ENCODE data around the gene ERAL1.

Gene ERAL1

DNA sequence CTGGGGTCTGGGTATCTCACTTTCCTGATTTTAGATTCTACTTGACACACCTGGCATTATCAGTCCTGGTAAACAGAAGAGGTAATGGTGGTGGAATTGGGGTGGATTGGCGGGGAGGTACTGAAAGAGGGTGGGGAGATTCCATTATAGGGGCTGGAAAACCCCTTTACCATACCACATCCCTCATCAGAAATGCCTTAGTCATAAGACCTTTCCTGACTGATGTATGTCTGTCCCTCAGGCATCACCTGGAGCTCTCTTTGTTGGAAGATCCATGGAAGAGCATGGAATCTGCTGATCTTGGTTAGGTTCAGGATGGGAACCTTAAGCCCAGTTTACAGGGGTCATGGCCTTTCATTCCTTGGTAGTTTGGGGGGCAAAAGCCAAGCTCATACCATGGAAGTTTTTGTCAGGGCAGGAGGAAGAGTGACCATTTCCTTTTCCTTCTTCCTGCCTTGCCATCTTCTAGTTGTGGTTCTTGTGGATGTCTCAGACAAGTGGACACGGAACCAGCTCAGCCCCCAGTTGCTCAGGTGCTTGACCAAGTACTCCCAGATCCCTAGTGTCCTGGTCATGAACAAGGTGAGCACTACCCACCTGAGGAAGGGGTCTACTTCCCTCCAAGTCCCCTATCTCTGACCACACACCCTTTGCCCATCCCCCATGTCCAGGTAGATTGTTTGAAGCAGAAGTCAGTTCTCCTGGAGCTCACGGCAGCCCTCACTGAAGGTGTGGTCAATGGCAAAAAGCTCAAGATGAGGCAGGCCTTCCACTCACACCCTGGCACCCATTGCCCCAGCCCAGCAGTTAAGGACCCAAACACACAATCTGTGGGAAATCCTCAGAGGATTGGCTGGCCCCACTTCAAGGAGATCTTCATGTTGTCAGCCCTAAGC is 3.3 kb downstream of the ERAL1 start:
- Histone ChIP-seq H3K4me2 (ENCODE audit: low read length) (no peak overlapping the region), H3K14ac (ENCODE audit: low read length) (no peak overlapping the region), H3K4me3 (ENCODE audit: low read depth, low read length) (no peak overlapping the region), H2BK12ac (ENCODE audit: low read length) (no peak overlapping the region), H3K27ac (ENCODE audit: low read depth, low read length) (no peak overlapping the region), H3K4me1 (ENCODE audit: control insufficient read depth in 1 of 2, insufficient read depth in 2 of 2, low read length in 2 of 2) (peaks cover 0 to 6% of the 10 kb centered on the region in 2 experiments), H3K79me1 (ENCODE audit: low read length) (peaks cover 6% of the 10 kb centered on the region), H3K9ac (ENCODE audit: low read length) (no peak overlapping the region), H3K36me3 (ENCODE audit: control insufficient read depth in 1 of 2, insufficient read depth in 2 of 2, low read length in 2 of 2) (peaks cover 25 to 36% of the 10 kb centered on the region in 2 experiments), H3K27me3 (ENCODE audit: insufficient read depth, low read length) (no peaks in the 10 kb centered on the region), H2AK5ac (ENCODE audit: low read length) (no peak overlapping the region), H4K8ac (ENCODE audit: low read depth, low read length) (no peak overlapping the region), H2BK5ac (ENCODE audit: low read depth, low read length, poor library complexity) (no peak overlapping the region), H3K79me2 (ENCODE audit: control insufficient read depth, insufficient read depth, low read length, poor library complexity) (peaks cover 3% of the 10 kb centered on the region), H2BK120ac (ENCODE audit: insufficient read depth, low read length, poor library complexity) (no peak overlapping the region), H4K12ac (ENCODE audit: low read depth, low read length) (no peak overlapping the region), H3K4ac (ENCODE audit: low read depth, low read length) (no peak overlapping the region), H3K9me3 (ENCODE audit: insufficient read depth, low read depth, low read length) (peaks cover 2% of the 10 kb centered on the region), H4K91ac (ENCODE audit: low read depth, low read length) (no peak overlapping the region), H3K23ac (ENCODE audit: low read length) (no peak overlapping the region), H3K18ac (ENCODE audit: low read length) (no peak overlapping the region), H2AFZ (ENCODE audit: insufficient read depth, low read length, poor library complexity) (no peak overlapping the region)
- WGBS (ENCODE audit: extremely low coverage, insufficient coverage, insufficient read length), result no CpG with 5 or more reads among the region's 3 CpGs
- DNase-seq, result no peak

- Histone ChIP-seq H3K23ac (ENCODE audit: low read length) (no peak overlapping the region), H3K4me1 (ENCODE audit: control insufficient read depth in 1 of 2, insufficient read depth in 2 of 2, low read length in 2 of 2) (peaks cover 0 to 6% of the 10 kb centered on the region in 2 experiments), H2BK12ac (ENCODE audit: low read length) (no peak overlapping the region), H3K9me3 (ENCODE audit: insufficient read depth, low read depth, low read length) (peaks cover 2% of the 10 kb centered on the region), H3K18ac (ENCODE audit: low read length) (no peak overlapping the region), H3K4ac (ENCODE audit: low read depth, low read length) (no peak overlapping the region), H4K12ac (ENCODE audit: low read depth, low read length) (no peak overlapping the region), H2AK5ac (ENCODE audit: low read length) (no peak overlapping the region), H3K4me3 (ENCODE audit: low read depth, low read length) (no peak overlapping the region), H3K79me2 (ENCODE audit: control insufficient read depth, insufficient read depth, low read length, poor library complexity) (peaks cover 3% of the 10 kb centered on the region), H3K14ac (ENCODE audit: low read length) (no peak overlapping the region), H3K27ac (ENCODE audit: low read depth, low read length) (no peak overlapping the region), H2BK120ac (ENCODE audit: insufficient read depth, low read length, poor library complexity) (no peak overlapping the region), H3K79me1 (ENCODE audit: low read length) (peaks cover 6% of the 10 kb centered on the region), H4K91ac (ENCODE audit: low read depth, low read length) (no peak overlapping the region), H2AFZ (ENCODE audit: insufficient read depth, low read length, poor library complexity) (no peak overlapping the region), H4K8ac (ENCODE audit: low read depth, low read length) (no peak overlapping the region), H3K4me2 (ENCODE audit: low read length) (no peak overlapping the region), H2BK5ac (ENCODE audit: low read depth, low read length, poor library complexity) (no peak overlapping the region), H3K9ac (ENCODE audit: low read length) (no peak overlapping the region), H3K36me3 (ENCODE audit: control insufficient read depth in 1 of 2, insufficient read depth in 2 of 2, low read length in 2 of 2) (peaks cover 25 to 36% of the 10 kb centered on the region in 2 experiments), H3K27me3 (ENCODE audit: insufficient read depth, low read length) (no peaks in the 10 kb centered on the region)
- no peak for DNase-seq
- WGBS (ENCODE audit: extremely low coverage, insufficient coverage, insufficient read length), result no CpG with 5 or more reads among the region's 2 CpGs
Observed at GRCh38 chr17:28858801-28859355, 4.1 kb downstream of the ERAL1 start.

GRCh38 chr17:28860363-28860808 is 5.6 kb downstream of the ERAL1 start:
- H3K18ac ChIP-seq (ENCODE audit: low read length), result no peak overlapping the region
- no peaks in the 10 kb centered on the region for H3K79me2 ChIP-seq (ENCODE audit: control insufficient read depth, insufficient read depth, low read length, poor library complexity)
- no peak overlapping the region for H4K12ac ChIP-seq (ENCODE audit: low read depth, low read length)
- no peaks in the 10 kb centered on the region for H3K27me3 ChIP-seq (ENCODE audit: insufficient read depth, low read length)
- no peak overlapping the region for H3K27ac ChIP-seq (ENCODE audit: low read depth, low read length)
- H2AFZ ChIP-seq (ENCODE audit: insufficient read depth, low read length, poor library complexity), result no peak overlapping the region
- H2BK12ac ChIP-seq (ENCODE audit: low read length), result no peak overlapping the region
- no peaks in the 10 kb centered on the region for H3K79me1 ChIP-seq (ENCODE audit: low read length)
- H3K23ac ChIP-seq (ENCODE audit: low read length), result no peak overlapping the region
- no peak for DNase-seq
- H2BK120ac ChIP-seq (ENCODE audit: insufficient read depth, low read length, poor library complexity), result no peak overlapping the region
- H4K8ac ChIP-seq (ENCODE audit: low read depth, low read length), result no peak overlapping the region
- peaks cover 2% of the 10 kb centered on the region for H3K9me3 ChIP-seq (ENCODE audit: insufficient read depth, low read depth, low read length)
- H3K4me2 ChIP-seq (ENCODE audit: low read length), result no peak overlapping the region
- H3K4me3 ChIP-seq (ENCODE audit: low read depth, low read length), result no peak overlapping the region
- H3K36me3 ChIP-seq (ENCODE audit: control insufficient read depth in 1 of 2, insufficient read depth in 2 of 2, low read length in 2 of 2), result peaks cover 25 to 36% of the 10 kb centered on the region in 2 experiments
- H3K4me1 ChIP-seq (ENCODE audit: control insufficient read depth in 1 of 2, insufficient read depth in 2 of 2, low read length in 2 of 2), result peaks cover 0 to 3% of the 10 kb centered on the region in 2 experiments
- no peak overlapping the region for H3K14ac ChIP-seq (ENCODE audit: low read length)
- H4K91ac ChIP-seq (ENCODE audit: low read depth, low read length), result no peak overlapping the region
- H3K9ac ChIP-seq (ENCODE audit: low read length), result no peak overlapping the region
- H2AK5ac ChIP-seq (ENCODE audit: low read length), result no peak overlapping the region
- WGBS (ENCODE audit: extremely low coverage, insufficient coverage, insufficient read length), result no CpG with 5 or more reads among the region's 4 CpGs
- no peak overlapping the region for H2BK5ac ChIP-seq (ENCODE audit: low read depth, low read length, poor library complexity)
- H3K4ac ChIP-seq (ENCODE audit: low read depth, low read length), result no peak overlapping the region

- no peak overlapping the region for H2BK5ac ChIP-seq (ENCODE audit: low read depth, low read length, poor library complexity)
- no peak overlapping the region for H3K4me3 ChIP-seq (ENCODE audit: low read depth, low read length)
- H3K27me3 ChIP-seq (ENCODE audit: insufficient read depth, low read length), result no peaks in the 10 kb centered on the region
- H2AK5ac ChIP-seq (ENCODE audit: low read length), result no peak overlapping the region
- H3K23ac ChIP-seq (ENCODE audit: low read length), result no peak overlapping the region
- no peak overlapping the region for H2BK120ac ChIP-seq (ENCODE audit: insufficient read depth, low read length, poor library complexity)
- no peak overlapping the region for H4K12ac ChIP-seq (ENCODE audit: low read depth, low read length)
- DNase-seq, result no peak
- no CpG with 5 or more reads among the region's 8 CpGs for WGBS (ENCODE audit: extremely low coverage, insufficient coverage, insufficient read length)
- peaks cover 0 to 2% of the 10 kb centered on the region in 2 experiments for H3K4me1 ChIP-seq (ENCODE audit: control insufficient read depth in 1 of 2, insufficient read depth in 2 of 2, low read length in 2 of 2)
- no peaks in the 10 kb centered on the region for H3K79me2 ChIP-seq (ENCODE audit: control insufficient read depth, insufficient read depth, low read length, poor library complexity)
- H4K8ac ChIP-seq (ENCODE audit: low read depth, low read length), result no peak overlapping the region
- H3K4ac ChIP-seq (ENCODE audit: low read depth, low read length), result no peak overlapping the region
- peaks cover 21 to 31% of the 10 kb centered on the region in 2 experiments for H3K36me3 ChIP-seq (ENCODE audit: control insufficient read depth in 1 of 2, insufficient read depth in 2 of 2, low read length in 2 of 2)
- H3K18ac ChIP-seq (ENCODE audit: low read length), result no peak overlapping the region
- H3K14ac ChIP-seq (ENCODE audit: low read length), result no peak overlapping the region
- no peak overlapping the region for H3K4me2 ChIP-seq (ENCODE audit: low read length)
- peaks cover 2% of the 10 kb centered on the region for H3K9me3 ChIP-seq (ENCODE audit: insufficient read depth, low read depth, low read length)
- no peak overlapping the region for H2AFZ ChIP-seq (ENCODE audit: insufficient read depth, low read length, poor library complexity)
- no peak overlapping the region for H4K91ac ChIP-seq (ENCODE audit: low read depth, low read length)
- no peak overlapping the region for H3K9ac ChIP-seq (ENCODE audit: low read length)
- H3K27ac ChIP-seq (ENCODE audit: low read depth, low read length), result no peak overlapping the region
- H3K79me1 ChIP-seq (ENCODE audit: low read length), result no peaks in the 10 kb centered on the region
- no peak overlapping the region for H2BK12ac ChIP-seq (ENCODE audit: low read length)
Observed at GRCh38 chr17:28861393-28862203, 6.8 kb downstream of the ERAL1 start.

Data from trophoblast cell (in vitro differentiated cells and primary cell).